ENCODE results near the gene HEXA.
"Not testable (repeated sequence)": the region's sequence is repeated elsewhere in the genome, so short reads cannot be mapped to it uniquely, and the experiment has no call there.

Gene HEXA

DNA sequence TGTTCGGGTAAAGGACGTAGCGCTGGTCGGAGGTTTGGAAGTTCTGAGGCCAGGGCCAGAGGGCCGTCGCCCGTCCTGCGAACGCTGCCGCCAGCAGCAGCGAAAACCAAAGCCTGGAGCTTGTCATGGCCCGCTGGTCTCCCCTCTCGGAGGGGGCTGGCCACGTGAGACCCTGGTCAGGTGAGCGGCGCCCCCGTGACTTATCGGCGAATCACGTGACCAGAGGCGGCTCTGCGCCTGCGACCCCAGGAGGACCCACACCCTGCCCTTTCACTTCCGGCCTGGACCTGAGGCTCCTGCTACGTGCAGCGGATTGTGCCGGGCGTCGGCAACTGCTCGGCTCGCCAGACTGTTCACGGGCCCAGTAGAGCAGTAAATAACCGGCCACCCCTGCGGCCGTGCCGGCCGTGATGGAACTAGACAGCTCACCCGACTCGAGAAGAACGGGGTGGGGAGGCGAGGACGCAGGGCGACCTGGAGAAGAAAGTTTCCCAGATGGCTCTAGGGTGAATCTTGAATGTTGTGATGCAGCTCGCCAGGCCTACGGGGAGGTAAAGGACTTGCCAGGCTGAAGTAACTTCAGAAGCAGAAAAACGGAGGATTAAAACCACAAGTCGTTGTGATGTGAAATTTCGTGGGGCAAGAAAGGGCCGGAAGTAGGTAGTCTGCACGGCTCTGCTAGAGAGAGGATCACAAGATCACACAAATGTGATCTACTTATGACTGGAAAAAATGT is at the start of gene HEXA:
Gene HEXA, minus strand, starts transcription at position 169 of the 736 bp plus-strand sequence. Its CDS starts 42 bp downstream, at position 127.
- TF ChIP-seq, protein P1, sequence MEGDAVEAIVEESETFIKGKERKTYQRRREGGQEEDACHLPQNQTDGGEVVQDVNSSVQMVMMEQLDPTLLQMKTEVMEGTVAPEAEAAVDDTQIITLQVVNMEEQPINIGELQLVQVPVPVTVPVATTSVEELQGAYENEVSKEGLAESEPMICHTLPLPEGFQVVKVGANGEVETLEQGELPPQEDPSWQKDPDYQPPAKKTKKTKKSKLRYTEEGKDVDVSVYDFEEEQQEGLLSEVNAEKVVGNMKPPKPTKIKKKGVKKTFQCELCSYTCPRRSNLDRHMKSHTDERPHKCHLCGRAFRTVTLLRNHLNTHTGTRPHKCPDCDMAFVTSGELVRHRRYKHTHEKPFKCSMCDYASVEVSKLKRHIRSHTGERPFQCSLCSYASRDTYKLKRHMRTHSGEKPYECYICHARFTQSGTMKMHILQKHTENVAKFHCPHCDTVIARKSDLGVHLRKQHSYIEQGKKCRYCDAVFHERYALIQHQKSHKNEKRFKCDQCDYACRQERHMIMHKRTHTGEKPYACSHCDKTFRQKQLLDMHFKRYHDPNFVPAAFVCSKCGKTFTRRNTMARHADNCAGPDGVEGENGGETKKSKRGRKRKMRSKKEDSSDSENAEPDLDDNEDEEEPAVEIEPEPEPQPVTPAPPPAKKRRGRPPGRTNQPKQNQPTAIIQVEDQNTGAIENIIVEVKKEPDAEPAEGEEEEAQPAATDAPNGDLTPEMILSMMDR (IDR thresholded peaks at IDR 0.05; ENCODE audit: low read depth, low read length) = no peak
- Histone ChIP-seq H3K4me3 (ENCODE audit: low read depth, low read length) (peak within 1 kb of the TSS; percentile 92), H3K9me3 (ENCODE audit: severe bottlenecking) (no peaks in the 10 kb centered on the region), H3K27ac (peak within 1 kb of the TSS; percentile 83), H3K27me3 (ENCODE audit: insufficient read depth, low read depth, severe bottlenecking) (no peaks in the 10 kb centered on the region), H3K36me3 (peaks cover 10% of the 10 kb centered on the region)
- peak; percentile 99 for DNase-seq

DNA sequence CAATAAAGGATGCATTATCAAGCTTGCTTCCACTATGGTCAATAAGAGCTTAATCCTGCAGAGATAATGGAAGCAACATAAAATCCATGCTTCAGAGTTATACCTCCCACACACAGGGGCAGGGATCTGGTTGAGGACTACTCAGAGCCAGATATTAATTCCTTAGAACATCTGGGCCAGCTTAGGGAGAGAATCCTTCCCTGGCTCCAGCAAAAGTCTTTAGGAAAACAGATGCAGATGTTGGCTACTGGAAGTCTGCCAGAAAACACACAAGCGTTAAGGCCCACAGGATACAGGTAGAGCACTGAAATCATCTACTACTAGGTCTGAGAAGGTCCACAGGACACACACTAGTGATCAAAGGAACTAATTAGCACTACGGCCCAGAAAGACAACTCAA is 47.4 kb upstream of the HEXA start:
- no peak for DNase-seq
- H3K36me3 ChIP-seq = no peaks in the 10 kb centered on the region
- H3K9me3 ChIP-seq (ENCODE audit: severe bottlenecking) = no peaks in the 10 kb centered on the region
- H3K27me3 ChIP-seq (ENCODE audit: insufficient read depth, low read depth, severe bottlenecking) = no peaks in the 10 kb centered on the region
- TF ChIP-seq, protein P1 (IDR thresholded peaks at IDR 0.05; ENCODE audit: low read depth, low read length) = no peak
- H3K27ac ChIP-seq = no peak overlapping the region
- H3K4me3 ChIP-seq (ENCODE audit: low read depth, low read length) = no peak overlapping the region

DNA sequence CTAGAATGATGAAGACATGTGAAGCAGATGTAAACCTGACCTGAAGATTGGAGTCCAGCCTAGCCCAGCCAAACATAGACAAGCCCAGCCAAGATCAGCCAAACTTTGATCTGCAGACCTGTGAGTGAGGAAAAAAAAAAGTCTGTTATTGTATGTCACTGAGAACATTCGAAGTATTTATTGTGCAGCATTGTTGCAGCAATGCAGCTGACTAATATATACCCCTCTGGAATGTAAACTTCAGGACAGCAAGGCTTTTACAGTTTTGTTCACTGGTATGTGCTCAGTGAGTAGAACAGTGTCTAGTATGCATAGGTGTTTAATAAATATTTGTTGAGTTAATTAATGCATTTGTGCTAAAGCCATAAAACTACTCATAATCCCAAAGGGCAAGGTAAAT is 45.7 kb upstream of the HEXA start:
- no peak overlapping the region for H3K27ac ChIP-seq
- H3K36me3 ChIP-seq = no peaks in the 10 kb centered on the region
- no peaks in the 10 kb centered on the region for H3K9me3 ChIP-seq (ENCODE audit: severe bottlenecking)
- H3K4me3 ChIP-seq (ENCODE audit: low read depth, low read length) = no peak overlapping the region
- TF ChIP-seq, protein P1 (IDR thresholded peaks at IDR 0.05; ENCODE audit: low read depth, low read length) = no peak
- DNase-seq = no peak
- no peaks in the 10 kb centered on the region for H3K27me3 ChIP-seq (ENCODE audit: insufficient read depth, low read depth, severe bottlenecking)

DNA sequence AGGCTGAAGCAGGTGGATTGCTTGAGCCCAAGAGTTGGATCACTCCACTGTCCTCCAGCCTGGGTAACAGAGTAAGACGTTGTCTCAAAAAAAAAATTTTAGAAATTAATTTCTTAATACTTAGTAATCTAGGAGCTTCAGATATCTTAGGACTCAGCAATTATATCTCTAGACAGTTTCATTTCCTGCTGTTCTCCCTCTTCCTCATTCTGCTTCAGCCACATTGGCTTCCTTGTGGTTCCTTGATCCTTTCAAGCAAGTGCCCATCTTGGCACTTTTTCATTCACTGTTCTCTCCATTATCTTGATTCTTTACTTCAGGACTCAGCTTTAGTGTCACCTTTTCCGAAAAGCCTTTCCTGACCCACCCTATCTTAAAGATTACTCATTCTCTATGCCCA is 44.8 kb upstream of the HEXA start:
- Histone ChIP-seq H3K9me3 (ENCODE audit: severe bottlenecking) (peaks cover 2% of the 10 kb centered on the region), H3K27ac (no peak overlapping the region), H3K27me3 (ENCODE audit: insufficient read depth, low read depth, severe bottlenecking) (no peaks in the 10 kb centered on the region), H3K36me3 (no peaks in the 10 kb centered on the region), H3K4me3 (ENCODE audit: low read depth, low read length) (no peak overlapping the region)
- TF ChIP-seq, protein P1 (IDR thresholded peaks at IDR 0.05; ENCODE audit: low read depth, low read length) = no peak
- no peak for DNase-seq

DNA sequence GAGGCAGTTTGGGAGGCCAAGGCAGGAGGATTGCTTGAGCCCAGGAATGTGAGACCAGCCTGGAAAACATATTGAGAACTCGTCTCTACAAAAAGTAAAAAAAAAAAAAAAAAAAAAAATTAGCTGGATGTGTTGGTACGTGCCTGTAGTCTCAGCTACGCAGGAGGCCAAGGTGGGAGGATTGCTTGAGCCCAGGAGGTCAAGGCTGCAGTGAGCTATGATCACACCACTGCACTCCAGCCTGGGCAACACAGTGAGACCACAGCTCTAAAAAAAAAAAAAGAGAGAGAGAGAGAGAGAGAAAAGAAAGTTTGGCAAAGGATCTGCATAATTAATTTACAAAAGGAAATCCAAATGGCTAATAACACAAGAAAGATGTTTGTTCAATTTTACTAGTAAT is 44.0 kb upstream of the HEXA start:
- H3K36me3 ChIP-seq = not testable (repeated sequence)

DNA sequence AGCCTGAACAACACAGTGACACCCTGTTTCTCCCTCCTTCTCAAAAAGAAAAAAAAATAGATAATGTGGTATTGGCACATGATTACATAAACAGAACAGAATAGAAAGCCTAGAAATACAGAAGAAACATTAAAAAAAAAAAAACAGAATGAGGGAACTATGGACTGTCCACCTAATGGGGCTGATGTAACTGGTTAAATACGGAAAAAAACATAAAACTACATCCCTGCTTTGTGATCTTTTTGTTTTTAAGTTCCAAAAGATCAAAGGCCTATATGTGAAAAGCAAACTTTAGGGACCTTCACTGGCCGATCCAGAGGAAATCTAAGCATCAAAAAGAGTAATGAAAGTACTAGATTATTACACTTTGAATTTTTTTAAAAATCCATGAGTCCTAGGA is 39.5 kb upstream of the HEXA start:
- TF ChIP-seq, protein P1 (IDR thresholded peaks at IDR 0.05; ENCODE audit: low read depth, low read length) = no peak
- H3K9me3 ChIP-seq (ENCODE audit: severe bottlenecking) = peaks cover 4% of the 10 kb centered on the region
- H3K27me3 ChIP-seq (ENCODE audit: insufficient read depth, low read depth, severe bottlenecking) = no peaks in the 10 kb centered on the region
- no peak overlapping the region for H3K4me3 ChIP-seq (ENCODE audit: low read depth, low read length)
- H3K27ac ChIP-seq = no peak overlapping the region
- H3K36me3 ChIP-seq = no peaks in the 10 kb centered on the region
- DNase-seq = no peak

More for the DNA sequence above, 44.0 kb upstream of the HEXA start:
- H3K4me3 ChIP-seq (ENCODE audit: low read depth, low read length); H3K27ac ChIP-seq; H3K9me3 ChIP-seq (ENCODE audit: severe bottlenecking); H3K27me3 ChIP-seq (ENCODE audit: insufficient read depth, low read depth, severe bottlenecking); DNase-seq: not testable (repeated sequence)

DNA sequence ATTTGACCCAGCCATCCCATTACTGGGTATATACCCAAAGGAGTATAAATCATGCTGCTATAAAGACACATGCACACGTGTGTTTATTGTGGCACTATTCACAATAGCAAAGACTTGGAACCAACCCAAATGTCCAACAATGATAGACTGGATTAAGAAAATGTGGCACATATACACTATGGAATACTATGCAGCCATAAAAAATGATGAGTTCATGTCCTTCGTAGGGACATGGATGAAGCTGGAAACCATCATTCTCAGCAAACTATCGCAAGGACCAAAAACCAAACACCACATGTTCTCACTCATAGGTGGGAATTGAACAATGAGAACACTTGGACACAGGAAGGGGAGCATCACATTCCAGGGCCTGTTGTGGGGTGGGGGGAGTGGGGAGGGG is 37.5 kb upstream of the HEXA start:
- H3K9me3 ChIP-seq (ENCODE audit: severe bottlenecking); H3K27ac ChIP-seq; DNase-seq; H3K36me3 ChIP-seq; H3K4me3 ChIP-seq (ENCODE audit: low read depth, low read length); H3K27me3 ChIP-seq (ENCODE audit: insufficient read depth, low read depth, severe bottlenecking): not testable (repeated sequence)
